ENCODE data around the gene GREB1. TPM values are rescaled to one million over a fixed set of nuclear protein-coding genes. Genes with fewer than 3 reads are reported as not detected.

The GREB1 gene
- total and polyA plus RNA-seq, 2 experiments from 2014 or later, result 12.0 to 35.0 TPM

DNA sequence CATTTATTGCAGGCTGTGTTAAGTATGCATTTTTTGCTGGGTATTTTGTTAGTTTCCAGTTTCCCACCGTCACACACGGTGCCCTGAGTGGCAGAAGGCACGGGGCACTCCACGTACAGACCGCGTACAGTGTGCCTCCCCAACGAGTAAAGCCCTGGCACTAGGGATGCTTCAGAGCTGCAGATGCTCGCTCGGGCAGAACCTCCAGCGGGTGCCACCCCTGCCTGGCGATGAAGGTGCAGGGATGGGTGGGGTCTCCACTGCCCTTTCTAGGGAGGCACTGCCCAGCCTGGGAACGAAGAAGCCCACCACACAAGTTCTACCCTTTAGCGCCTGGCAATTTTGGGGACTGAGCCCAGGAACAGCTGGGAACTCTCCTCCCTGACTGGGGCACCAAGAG, 4.1 kb downstream of the GREB1 start:
- Histone ChIP-seq H3K4me2 (no peak overlapping the region), H3K27ac (ENCODE audit: low read depth) (no peak overlapping the region), H4K20me1 (replicated peaks; ENCODE audit: insufficient read depth) (peaks cover 5% of the 10 kb centered on the region), H3K27me3 (ENCODE audit: insufficient read depth) (no peaks in the 10 kb centered on the region), H3K4me3 (no peak overlapping the region), H3K36me3 (ENCODE audit: insufficient read depth) (no peaks in the 10 kb centered on the region), H3K9me2 (ENCODE audit: insufficient read depth) (no peaks in the 10 kb centered on the region), H3K4me1 (ENCODE audit: insufficient read depth) (peaks cover 46% of the 10 kb centered on the region), H3F3A (replicated peaks; ENCODE audit: low read depth) (no peaks in the 10 kb centered on the region), H2AFZ (no peak overlapping the region), H3K79me2 (replicated peaks; ENCODE audit: insufficient read depth) (peaks cover 27% of the 10 kb centered on the region)
- H3K4me1 Mint-ChIP-seq, result peaks cover 54% of the 10 kb centered on the region
- no peak for TF ChIP-seq ZNF114 (CRISPR knock-in tag; IDR thresholded peaks at IDR 0.05)
- TF ChIP-seq NANOG (IDR thresholded peaks at IDR 0.05; ENCODE audit: borderline replicate concordance), result no peak
- no peak for TF ChIP-seq EZH2 (IDR thresholded peaks at IDR 0.05; ENCODE audit: low read depth, unreplicated experiment)
- TF ChIP-seq CTCF (conservative IDR thresholded peaks at IDR 0.05; ENCODE audit: low read depth in 2 of 2), result no peak
- TF ChIP-seq POLR2AphosphoS5 (IDR thresholded peaks at IDR 0.05; ENCODE audit: low read depth), result no peak
- no peak for TF ChIP-seq STAT1 (IDR thresholded peaks at IDR 0.05; ENCODE audit: unreplicated experiment)
- TF ChIP-seq, protein P1, sequence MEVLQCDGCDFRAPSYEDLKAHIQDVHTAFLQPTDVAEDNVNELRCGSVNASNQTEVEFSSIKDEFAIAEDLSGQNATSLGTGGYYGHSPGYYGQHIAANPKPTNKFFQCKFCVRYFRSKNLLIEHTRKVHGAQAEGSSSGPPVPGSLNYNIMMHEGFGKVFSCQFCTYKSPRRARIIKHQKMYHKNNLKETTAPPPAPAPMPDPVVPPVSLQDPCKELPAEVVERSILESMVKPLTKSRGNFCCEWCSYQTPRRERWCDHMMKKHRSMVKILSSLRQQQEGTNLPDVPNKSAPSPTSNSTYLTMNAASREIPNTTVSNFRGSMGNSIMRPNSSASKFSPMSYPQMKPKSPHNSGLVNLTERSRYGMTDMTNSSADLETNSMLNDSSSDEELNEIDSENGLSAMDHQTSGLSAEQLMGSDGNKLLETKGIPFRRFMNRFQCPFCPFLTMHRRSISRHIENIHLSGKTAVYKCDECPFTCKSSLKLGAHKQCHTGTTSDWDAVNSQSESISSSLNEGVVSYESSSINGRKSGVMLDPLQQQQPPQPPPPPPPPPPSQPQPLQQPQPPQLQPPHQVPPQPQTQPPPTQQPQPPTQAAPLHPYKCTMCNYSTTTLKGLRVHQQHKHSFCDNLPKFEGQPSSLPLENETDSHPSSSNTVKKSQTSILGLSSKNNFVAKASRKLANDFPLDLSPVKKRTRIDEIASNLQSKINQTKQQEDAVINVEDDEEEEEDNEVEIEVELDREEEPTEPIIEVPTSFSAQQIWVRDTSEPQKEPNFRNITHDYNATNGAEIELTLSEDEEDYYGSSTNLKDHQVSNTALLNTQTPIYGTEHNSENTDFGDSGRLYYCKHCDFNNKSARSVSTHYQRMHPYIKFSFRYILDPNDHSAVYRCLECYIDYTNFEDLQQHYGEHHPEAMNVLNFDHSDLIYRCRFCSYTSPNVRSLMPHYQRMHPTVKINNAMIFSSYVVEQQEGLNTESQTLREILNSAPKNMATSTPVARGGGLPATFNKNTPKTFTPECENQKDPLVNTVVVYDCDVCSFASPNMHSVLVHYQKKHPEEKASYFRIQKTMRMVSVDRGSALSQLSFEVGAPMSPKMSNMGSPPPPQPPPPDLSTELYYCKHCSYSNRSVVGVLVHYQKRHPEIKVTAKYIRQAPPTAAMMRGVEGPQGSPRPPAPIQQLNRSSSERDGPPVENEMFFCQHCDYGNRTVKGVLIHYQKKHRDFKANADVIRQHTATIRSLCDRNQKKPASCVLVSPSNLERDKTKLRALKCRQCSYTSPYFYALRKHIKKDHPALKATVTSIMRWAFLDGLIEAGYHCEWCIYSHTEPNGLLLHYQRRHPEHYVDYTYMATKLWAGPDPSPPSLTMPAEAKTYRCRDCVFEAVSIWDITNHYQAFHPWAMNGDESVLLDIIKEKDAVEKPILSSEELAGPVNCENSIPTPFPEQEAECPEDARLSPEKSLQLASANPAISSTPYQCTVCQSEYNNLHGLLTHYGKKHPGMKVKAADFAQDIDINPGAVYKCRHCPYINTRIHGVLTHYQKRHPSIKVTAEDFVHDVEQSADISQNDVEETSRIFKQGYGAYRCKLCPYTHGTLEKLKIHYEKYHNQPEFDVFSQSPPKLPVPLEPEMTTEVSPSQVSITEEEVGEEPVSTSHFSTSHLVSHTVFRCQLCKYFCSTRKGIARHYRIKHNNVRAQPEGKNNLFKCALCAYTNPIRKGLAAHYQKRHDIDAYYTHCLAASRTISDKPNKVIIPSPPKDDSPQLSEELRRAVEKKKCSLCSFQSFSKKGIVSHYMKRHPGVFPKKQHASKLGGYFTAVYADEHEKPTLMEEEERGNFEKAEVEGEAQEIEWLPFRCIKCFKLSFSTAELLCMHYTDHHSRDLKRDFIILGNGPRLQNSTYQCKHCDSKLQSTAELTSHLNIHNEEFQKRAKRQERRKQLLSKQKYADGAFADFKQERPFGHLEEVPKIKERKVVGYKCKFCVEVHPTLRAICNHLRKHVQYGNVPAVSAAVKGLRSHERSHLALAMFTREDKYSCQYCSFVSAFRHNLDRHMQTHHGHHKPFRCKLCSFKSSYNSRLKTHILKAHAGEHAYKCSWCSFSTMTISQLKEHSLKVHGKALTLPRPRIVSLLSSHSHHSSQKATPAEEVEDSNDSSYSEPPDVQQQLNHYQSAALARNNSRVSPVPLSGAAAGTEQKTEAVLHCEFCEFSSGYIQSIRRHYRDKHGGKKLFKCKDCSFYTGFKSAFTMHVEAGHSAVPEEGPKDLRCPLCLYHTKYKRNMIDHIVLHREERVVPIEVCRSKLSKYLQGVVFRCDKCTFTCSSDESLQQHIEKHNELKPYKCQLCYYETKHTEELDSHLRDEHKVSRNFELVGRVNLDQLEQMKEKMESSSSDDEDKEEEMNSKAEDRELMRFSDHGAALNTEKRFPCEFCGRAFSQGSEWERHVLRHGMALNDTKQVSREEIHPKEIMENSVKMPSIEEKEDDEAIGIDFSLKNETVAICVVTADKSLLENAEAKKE (CRISPR knock-in tag; IDR thresholded peaks at IDR 0.05), result no peak
- no peak for TF ChIP-seq CREB1 (CRISPR knock-in tag; IDR thresholded peaks at IDR 0.05; ENCODE audit: low read depth)
- TF ChIP-seq ZNF331 (CRISPR knock-in tag; IDR thresholded peaks at IDR 0.05; ENCODE audit: low read depth), result no peak
- no peak for TF ChIP-seq JUNB (IDR thresholded peaks at IDR 0.05; ENCODE audit: unreplicated experiment)
- TF ChIP-seq, protein P2, sequence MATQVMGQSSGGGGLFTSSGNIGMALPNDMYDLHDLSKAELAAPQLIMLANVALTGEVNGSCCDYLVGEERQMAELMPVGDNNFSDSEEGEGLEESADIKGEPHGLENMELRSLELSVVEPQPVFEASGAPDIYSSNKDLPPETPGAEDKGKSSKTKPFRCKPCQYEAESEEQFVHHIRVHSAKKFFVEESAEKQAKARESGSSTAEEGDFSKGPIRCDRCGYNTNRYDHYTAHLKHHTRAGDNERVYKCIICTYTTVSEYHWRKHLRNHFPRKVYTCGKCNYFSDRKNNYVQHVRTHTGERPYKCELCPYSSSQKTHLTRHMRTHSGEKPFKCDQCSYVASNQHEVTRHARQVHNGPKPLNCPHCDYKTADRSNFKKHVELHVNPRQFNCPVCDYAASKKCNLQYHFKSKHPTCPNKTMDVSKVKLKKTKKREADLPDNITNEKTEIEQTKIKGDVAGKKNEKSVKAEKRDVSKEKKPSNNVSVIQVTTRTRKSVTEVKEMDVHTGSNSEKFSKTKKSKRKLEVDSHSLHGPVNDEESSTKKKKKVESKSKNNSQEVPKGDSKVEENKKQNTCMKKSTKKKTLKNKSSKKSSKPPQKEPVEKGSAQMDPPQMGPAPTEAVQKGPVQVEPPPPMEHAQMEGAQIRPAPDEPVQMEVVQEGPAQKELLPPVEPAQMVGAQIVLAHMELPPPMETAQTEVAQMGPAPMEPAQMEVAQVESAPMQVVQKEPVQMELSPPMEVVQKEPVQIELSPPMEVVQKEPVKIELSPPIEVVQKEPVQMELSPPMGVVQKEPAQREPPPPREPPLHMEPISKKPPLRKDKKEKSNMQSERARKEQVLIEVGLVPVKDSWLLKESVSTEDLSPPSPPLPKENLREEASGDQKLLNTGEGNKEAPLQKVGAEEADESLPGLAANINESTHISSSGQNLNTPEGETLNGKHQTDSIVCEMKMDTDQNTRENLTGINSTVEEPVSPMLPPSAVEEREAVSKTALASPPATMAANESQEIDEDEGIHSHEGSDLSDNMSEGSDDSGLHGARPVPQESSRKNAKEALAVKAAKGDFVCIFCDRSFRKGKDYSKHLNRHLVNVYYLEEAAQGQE (IDR thresholded peaks at IDR 0.05; ENCODE audit: unreplicated experiment), result no peak
- no peak overlapping the region for H3K4me3 Mint-ChIP-seq
- no peaks in the 10 kb centered on the region for H3K9me3 Mint-ChIP-seq
- no peaks in the 10 kb centered on the region; the same call in 2 of the 3 replicates for H3K36me3 Mint-ChIP-seq (ENCODE audit: low read depth)
- H3K27me3 Mint-ChIP-seq (ENCODE audit: insufficient read depth, low read depth, poor library complexity), result peaks cover 19% of the 10 kb centered on the region
- DNase-seq (ENCODE audit: low spot score) (no peak), ATAC-seq (no peak)
- no peak overlapping the region for H3K27ac Mint-ChIP-seq
